NCI-H1930 (cell line): Measurements from ENCODE around the gene FAM199X.

Experiments
- DNase-seq, 2 experiments: peaks; one replicate each; lab custom pipeline; 2025; lab: John Stamatoyannopoulos, UW

The FAM199X gene

GRCh38 chrX:104165894-104166734 lies at the start of gene FAM199X:
Gene FAM199X, plus strand, starts transcription at chrX:104166453. Its CDS starts 333 bp downstream, at chrX:104166786.
- peak; percentile 59 to 88 for DNase-seq

DNA sequence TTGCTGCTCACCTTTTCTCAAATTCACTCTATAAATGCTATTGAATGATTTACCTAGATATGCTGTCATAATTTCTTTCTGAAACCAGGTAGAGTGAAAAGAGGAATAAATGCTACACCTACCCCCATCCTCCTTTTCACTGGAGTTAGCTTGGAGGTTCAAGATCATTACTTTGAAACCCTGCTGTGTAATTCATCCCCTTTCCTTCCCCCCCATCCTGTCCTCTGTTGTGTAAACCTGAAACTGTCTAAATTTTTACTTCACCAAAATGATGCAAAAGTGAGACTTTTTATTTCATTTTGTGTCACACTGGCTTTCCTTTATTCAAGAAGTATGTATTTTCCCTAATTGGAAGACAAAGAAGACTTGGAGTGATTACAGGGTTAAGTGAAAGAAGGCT lies 48.5 kb upstream of the FAM199X start:
- no peak for DNase-seq

DNA sequence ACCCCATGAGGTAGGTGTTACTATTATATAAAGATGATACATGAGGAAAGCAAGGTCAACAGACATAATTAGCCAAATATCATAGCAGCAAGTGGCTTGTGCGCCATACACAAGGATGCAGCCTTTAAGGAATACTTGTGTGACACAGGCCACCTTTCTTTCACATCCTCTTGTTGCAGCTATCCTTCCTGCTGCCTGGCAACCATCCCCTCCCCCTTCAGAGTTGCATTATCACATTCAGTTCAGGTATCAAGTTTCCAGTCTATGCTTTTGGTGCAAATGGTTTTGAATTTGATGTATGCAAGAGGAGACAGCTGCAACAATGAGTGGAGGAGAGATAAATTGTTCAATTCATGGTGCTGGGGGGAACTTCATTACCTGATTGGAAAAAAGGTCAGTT lies 47.5 kb upstream of the FAM199X start:
- DNase-seq = peak; percentile 4 to 8

GRCh38 chrX:104122829-104123228 lies 43.4 kb upstream of the FAM199X start:
- no peak for DNase-seq

DNA sequence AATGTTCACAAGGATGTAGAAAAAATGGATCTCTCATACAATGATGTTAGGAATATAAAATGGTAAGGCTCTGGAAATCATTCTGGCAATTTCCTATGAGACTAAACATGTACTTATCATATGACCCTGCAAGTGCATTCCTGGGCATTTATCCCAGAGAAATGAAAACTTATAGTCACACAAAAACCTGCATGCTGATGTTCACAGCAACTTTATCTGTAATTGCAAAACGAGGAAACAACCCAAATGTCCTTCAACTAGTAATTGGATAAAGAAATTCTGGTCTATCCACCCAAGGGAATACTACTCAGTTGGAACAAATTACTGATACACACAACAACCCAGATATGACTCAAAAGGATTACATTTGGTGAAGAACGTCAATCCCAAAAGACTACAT lies 39.4 kb upstream of the FAM199X start:
- no peak for DNase-seq

- no peak for DNase-seq
Measured at GRCh38 chrX:104130808-104131207, 35.4 kb upstream of the FAM199X start.

DNA sequence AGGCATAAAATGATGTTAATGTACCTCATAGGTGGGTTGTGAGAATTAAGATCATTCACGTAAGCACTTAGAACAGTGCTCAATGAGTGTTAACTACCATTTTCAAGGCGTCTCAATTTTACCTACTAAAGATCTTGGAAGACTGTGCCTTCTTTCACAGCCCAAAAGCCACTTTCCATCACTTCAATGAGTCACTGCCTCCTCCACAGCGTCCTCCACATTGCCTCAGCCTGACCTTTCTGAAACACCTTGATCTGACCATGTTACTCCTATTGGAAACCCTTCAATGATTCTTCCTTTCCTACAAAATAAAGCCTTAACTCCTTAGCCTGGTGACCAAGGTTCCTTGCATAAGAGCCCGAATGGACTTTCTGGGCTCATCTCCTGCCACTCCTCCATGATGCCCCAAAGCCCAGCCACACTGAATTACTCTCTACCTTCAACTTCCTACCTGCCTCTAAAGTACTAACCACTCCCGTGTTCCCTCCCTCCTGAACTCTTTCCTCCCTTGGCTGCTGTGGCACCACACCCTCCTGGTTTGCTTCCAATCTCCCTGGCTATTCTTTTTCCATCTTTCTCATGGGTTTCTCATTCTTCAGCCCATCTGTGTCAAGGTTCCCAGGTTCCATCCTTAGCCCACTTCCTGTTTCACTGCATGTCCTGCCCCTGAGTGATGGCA lies 31.5 kb upstream of the FAM199X start:
- DNase-seq = no peak

DNA sequence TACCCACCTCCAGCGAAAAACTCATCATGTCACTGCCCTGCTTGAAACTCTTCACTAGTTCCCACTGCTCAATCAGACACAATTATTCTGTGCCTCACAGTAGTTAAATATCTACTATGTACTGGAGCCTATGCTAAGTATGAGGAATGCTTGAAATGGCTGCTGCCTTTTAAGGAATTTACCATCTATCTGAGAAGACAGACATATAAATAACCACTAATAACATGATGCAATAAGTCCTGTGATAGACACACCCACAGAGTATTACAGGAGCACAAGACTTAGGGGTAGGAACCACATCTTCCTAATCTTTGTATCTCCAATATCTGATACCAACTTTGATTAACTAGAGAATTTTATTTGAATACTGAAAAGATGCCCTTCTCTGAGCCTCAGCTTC lies 30.6 kb upstream of the FAM199X start:
- DNase-seq = no peak

DNA sequence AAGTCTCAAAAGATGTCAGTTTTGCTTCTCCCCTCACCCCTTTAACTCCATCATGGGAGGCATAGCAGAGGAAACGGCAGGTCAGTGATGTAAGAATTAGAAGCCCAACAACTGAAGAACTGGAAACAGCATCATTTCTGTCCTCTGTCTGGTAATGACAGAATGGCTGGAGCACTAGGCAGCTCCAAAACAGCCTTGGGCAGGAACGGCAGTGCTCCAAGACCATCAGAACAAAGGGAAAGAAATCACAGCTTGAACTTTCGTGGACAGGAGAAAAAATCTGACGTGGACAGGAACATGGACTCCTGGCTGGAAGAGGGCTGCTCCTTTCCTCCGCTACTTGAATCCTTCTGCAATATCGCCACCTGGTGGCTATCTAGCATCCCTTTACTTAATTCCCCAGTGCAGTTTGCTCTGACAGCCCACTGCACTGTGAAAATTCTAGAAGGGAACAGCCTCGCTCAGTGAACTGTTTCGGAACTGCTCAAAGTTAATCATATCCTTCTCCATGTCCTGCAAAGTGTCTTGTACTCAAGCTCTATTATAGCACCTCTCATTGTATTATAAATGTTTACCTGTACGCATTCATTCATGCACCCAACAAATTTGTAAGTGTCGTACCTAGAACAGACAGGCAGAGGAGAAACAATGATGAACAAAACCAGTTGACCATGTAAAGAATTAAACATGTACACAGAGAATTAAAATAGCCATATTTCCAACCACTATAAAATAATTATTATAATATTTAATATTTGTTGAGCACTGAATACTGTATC lies 29.8 kb upstream of the FAM199X start:
- peak; percentile 33 to 75 for DNase-seq

- no peak for DNase-seq
Measured at GRCh38 chrX:104137496-104137895, 28.8 kb upstream of the FAM199X start.

GRCh38 chrX:104141087-104141760 lies 25.0 kb upstream of the FAM199X start:
- DNase-seq = no peak

DNA sequence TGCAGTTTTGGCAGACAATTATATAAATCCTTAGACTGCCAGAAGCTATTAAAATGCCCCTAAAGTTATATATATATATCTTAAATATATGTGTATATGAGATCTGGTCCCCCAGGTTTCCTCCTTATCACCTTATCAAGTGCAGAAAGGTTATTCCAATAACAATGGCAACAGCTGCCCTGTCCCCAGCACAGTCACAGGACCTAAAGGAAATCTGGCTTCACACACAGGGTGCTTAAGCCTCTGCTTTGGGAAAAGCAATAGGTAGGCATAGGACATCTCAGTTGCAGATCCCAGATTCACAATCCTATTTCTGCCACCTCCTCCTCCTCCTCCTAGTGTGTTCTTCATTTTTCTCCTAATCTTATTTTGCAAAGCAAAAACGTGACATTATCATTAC lies 15.2 kb upstream of the FAM199X start:
- no peak for DNase-seq

DNA sequence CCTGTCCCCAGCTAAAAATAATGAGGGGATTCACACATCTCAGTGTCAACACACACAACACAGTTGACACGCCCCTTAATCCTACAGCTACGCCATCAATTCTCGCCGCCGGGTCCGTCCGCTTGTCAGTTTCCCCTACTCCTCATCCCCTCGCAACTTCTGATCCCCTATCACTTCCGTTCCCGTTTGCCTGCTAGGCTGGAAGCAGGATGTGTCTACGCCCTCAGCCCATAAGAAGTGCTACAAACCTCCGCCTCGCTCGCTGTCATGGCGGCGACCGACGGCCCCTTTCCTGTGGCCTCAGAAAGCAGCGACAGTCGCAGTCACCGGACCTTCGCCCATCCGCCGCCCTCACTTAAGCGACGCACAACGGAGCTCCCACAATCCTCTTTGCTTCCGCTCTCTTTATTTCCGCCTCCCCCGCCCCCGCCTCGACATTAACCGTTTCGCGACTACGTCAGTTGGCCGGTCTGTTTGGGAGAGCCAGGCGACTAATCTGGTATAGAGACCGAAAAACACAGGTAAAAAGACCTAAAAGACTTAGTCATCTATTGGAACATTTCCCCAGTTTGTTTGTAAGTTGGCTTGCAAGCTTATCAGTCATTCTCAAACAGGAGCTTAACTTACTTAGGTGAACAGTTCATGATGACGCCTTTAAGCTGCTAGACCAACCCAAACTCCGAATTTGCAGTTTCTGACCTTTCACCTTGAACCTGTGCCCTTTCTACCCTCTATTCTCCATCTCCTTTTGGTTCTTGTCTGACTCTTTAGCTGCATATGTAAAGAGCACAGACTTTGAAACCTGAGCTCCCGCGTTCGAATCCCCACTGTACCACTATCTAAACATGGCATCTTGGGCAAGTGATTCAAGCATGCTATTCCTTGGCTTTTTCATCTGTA lies 9.4 kb upstream of the FAM199X start, which contains the start of gene SLC25A53:
Gene SLC25A53, minus strand, starts transcription at position 380 of the 900 bp plus-strand sequence. CDS start 51,752 bp downstream, outside the sequence.
- peak; percentile 82 to 94 for DNase-seq

DNA sequence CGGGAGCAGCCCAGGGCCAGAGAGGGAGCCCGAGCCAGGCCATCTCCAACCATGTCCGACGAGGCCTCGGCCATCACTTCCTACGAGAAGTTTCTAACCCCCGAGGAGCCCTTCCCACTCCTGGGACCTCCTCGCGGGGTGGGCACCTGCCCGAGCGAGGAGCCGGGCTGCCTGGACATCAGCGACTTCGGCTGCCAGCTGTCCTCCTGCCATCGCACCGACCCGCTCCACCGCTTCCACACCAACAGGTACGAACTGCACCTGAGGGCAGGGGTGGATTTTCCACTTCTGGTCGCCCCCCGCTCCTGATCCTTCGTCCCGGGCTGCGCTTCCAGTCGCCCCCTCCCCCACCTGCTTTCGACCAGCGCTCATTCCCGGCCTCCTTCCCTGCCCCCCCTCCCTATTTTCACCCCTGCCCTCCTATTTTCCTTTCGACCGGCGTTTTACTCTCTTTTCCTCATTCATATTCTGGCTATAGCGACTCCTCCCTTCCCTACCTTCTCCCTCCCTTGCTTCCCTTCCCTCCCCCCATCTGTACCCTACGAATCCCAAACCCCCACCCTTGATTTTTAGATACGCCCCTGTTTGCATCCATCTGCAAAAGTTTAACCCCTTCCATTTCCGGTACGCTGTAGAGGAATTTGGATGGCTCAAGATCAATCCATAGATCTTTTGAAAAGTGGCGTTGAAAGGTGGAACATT lies 633 bp downstream of the FAM199X start:
- no peak for DNase-seq

DNA sequence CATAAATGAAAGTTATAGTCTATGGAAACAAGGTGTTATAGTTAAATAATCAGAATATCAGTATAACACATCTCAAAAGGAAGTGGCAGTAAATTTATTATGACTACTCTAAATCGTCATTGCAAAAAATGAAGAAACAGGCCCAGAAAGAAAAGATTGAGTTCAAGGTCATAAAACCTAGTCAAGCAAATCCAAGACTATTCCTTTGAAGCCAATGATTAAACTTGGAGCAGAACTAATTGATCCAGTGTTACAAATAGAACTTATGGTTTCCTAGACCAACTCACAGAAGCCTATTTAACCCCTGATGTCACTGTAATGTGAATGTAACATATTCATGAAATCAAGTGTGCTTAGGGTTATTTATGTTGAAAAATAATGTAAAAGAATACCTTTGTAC lies 1.9 kb downstream of the FAM199X start:
- no peak for DNase-seq

DNA sequence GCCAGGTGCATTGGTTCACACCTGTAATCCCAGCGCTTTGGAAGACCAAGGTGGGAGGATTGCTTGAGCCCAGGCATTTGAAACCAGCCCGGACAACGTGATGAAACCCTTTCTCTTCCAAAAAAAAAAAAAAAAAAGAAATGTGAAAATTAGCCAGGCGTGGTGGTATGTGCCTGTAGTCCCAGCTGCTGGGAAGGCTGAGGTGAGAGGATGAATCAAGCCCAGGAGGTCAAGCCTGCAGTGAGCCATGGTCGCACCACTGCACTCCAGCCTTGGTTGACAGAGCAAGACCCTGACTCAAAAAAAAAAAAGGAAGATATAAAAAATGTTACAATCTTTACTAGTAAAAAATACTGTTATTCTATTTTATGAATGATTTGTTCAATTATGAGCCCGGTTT lies 5.9 kb downstream of the FAM199X start:
- DNase-seq = no peak

- no peak for DNase-seq
Measured at GRCh38 chrX:104172788-104173187, 6.5 kb downstream of the FAM199X start.

DNA sequence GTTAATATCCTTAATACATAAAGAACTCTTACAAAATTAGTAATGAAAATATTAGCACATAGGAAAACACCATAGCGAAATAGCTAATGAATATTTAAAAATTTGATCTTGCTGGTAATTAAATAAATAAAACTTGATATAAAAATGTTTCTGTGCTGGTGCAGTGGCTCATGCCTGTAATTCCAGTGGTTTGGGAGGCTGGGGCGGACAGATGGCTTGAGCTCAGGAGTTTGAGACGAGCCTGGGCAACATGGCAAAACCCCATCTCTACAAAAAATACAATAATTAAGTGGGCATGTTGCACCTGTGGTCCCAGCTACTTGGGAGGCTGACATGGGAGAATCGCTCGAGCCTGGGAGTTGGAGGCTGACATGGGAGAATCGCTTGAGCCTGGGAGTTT lies 7.6 kb downstream of the FAM199X start:
- no peak for DNase-seq

GRCh38 chrX:104183685-104184084 lies 17.4 kb downstream of the FAM199X start:
- no peak for DNase-seq

DNA sequence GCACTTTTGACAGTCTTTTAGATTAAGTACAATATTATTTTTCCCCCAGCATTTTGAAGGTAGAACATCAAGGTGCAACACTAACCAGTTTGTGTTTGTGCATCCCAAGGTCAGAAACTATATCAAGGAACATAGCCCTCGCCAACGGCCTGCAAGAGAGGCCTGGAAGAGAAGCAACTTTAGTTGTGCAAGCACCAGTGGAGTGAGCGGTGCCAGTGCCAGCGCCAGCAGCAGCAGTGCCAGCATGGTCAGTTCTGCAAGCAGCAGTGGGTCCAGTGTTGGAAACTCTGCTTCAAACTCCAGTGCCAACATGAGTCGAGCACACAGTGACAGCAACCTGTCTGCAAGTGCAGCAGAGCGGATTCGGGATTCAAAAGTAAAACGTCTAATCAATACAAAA lies 21.7 kb downstream of the FAM199X start:
- DNase-seq = no peak
